NCI-H146 treated with DMSO at 0.1 percent for 48 hours (cell line): ENCODE results near the gene TRIO.
"Not testable (repeated sequence)": the region's sequence is repeated elsewhere in the genome, so short reads cannot be mapped to it uniquely, and the experiment has no call there.

Experiments
- DNase-seq: peaks from one replicate; lab custom pipeline; 2025; ENCODE audit not compliant: unreplicated experiment; lab: John Stamatoyannopoulos, UW

TRIO gene

GRCh38 chr5:14379739-14380497 lies 236.8 kb downstream of the TRIO start:
- no peak for DNase-seq

DNA sequence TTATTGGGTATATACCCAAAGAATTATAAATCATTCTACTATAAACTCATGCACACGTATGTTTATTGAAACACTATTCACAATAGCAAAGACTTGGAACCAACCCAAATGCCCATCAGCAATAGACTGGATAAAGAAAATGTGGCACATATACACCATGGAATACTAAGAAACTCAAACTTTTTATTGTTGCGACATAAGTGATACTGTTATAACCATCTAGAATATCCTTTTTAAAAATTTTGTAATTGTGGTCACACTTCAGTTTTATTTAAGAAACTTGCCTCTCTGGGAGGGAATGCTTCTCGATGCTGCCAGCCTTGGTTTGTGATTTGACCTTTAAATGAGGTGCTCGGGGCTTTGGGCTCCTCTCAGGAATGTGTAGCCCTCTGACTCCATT lies 237.6 kb downstream of the TRIO start:
- no peak for DNase-seq

DNA sequence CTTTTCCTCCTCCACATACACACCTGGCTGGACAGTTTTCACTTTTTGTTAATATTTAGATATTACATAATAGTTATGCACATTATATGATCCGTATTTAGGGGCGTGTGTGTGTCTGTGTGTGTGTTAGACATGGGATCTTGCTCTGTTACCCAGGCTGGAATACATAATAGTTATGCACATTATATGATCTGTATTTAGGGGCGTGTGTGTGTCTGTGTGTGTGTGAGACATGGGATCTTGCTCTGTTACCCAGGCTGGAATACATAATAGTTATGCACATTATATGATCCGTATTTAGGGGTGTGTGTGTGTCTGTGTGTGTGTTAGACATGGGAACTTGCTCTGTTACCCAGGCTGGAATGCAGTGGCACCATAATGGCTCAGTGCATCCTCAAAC lies 239.5 kb downstream of the TRIO start:
- no peak for DNase-seq

DNA sequence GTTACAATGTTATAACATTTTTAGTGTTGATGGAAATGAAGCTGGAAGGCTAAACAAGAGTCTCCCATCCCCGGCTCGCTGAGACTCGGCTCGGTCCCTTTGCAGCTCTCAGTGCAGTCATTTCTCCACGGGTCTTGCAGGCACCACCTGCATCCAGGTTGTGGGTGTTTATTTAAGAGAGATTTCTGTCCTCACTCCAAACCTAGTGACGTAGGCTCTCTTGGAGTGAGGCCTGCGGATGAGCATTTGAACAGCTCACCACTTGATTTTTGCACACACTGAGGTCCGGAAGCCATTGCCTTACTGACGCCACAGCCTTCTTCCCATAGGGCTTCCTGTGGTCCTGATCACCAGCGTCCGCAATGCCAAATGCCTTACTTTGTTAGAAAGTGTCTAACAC lies 240.8 kb downstream of the TRIO start:
- no peak for DNase-seq

DNA sequence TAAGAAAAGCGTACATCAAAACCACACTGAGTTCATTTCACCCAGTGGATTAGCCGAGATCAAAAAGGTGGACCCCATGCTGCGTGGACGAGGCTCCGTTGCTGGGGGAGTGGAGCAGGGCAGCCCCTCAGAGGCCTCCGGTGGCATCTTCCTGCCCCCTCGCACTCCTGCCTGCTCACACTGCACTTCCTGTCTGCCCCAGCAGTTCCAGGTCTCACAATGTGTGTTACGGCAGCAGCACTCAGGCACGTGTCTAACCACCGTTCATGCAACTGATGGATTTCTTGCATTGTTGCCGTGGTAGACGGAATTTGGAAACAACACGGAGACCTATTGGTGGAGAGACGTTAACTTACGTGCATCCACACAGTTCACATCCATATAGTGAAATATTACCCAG lies 241.9 kb downstream of the TRIO start:
- no peak for DNase-seq

- no peak for DNase-seq
Measured at GRCh38 chr5:14386884-14387624, 243.9 kb downstream of the TRIO start.

GRCh38 chr5:14388741-14389140 lies 245.6 kb downstream of the TRIO start:
- no peak for DNase-seq

DNA sequence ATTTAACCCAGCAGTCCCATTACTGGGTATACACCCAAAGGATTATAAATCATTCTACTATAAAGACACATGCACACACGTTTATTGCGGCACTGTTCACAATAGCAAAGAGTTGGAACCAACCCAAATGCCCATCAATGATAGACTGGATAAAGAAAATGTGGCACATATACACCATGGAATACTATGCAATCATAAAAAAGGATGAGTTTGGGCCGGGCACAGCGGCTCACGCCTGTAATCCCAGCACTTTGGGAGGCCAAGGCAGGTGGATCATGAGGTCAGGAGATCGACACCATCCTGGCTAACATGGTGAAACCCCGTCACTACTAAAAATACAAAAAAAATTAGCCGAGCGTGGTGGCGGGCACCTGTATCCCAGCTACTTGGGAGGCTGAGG lies 249.4 kb downstream of the TRIO start:
- not testable (repeated sequence) for DNase-seq

GRCh38 chr5:14394365-14394764 lies 251.2 kb downstream of the TRIO start:
- no peak for DNase-seq

DNA sequence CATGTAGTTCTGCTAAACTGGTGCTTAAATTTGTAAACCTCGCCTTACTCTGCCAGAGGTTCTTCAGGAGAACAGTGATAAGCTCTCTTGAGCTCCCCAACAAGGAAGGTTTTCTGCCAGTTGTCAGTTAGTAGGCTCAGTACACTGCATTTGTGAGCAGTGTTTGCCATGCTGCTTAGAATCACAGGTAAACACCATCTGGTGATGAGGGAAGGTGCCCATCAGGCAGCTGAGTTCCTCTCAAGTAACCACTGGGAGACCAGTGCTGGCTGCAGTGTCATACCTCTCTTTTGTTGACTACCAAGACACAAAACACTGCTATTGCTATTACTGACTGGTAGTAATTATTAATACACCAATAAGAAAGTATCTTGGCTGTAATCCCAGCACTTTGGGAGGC lies 252.3 kb downstream of the TRIO start:
- no peak for DNase-seq

GRCh38 chr5:14396066-14396465 lies 252.9 kb downstream of the TRIO start:
- no peak for DNase-seq

GRCh38 chr5:14396737-14397136 lies 253.6 kb downstream of the TRIO start:
- no peak for DNase-seq

GRCh38 chr5:14397717-14398116 lies 254.6 kb downstream of the TRIO start:
- no peak for DNase-seq

GRCh38 chr5:14399054-14399692 lies 256.0 kb downstream of the TRIO start:
- DNase-seq = peak; percentile 7

GRCh38 chr5:14400085-14400484 lies 256.9 kb downstream of the TRIO start:
- no peak for DNase-seq

- no peak for DNase-seq
Measured at GRCh38 chr5:14400611-14401010, 257.5 kb downstream of the TRIO start.

DNA sequence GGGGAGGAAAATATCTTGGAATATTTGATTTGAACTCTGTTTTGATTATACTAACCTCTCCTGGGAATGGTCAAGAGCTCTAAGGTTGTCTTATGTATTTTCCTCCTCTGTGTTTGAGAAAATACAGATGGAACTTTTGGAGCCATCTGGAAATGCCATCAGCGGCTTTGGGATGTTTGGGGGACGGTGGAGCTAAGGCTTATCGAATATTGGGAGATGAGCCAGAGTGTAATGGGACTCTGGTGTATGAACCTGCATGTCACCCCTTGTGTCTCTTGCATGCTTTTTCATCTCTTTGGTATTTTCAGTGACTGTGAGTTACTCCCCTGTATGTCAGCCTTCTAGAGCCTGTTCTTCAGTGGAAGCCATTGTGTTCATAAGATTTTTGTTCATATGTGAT lies 258.5 kb downstream of the TRIO start:
- DNase-seq = no peak

- no peak for DNase-seq
Measured at GRCh38 chr5:14402424-14402823, 259.3 kb downstream of the TRIO start.

GRCh38 chr5:14404780-14405179 lies 261.6 kb downstream of the TRIO start:
- DNase-seq = no peak

GRCh38 chr5:14405267-14405666 lies 262.1 kb downstream of the TRIO start:
- no peak for DNase-seq

DNA sequence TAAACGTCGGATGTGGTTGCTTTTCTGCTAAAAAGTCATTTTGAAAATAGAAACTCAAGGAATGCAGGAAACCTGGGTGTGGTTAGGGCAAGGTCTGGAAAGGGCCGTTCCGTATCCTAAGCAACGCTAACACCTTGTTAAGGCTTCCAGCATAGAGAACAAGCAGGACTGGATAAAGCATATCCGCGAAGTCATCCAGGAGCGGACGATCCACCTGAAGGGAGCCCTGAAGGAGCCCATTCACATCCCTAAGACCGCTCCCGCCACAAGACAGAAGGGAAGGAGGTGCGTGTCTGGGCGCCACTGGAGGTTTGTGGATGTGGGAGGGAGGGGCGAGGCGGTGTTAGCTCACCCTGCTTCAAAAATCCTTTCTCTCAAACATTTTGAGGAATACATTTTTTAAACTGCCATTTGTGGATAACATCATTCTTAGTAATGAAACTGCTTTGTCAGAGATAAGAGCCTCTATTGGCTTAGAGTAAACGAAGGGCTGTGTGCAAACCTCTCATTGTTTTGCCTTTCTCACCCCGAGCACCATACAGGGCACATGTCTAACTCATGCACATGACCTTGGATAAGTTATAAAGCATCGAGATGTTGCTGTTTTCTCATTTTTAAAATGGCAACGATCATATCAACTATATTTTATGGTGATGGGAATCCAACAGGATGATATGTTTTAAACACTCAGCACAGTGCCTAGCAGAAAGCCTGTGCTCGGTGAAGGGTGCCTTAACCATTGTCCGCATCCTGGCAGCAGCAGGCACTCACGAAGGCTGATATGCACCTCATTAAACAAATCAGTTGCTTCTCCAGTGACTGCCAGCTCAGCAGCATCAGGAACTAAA lies 262.8 kb downstream of the TRIO start:
- DNase-seq = no peak
